Activated T-cell treated with anti-CD3 and anti-CD28 coated beads, Interleukin-2, amount 50 U/mL, for 72 hours (primary cell): Measurements from ENCODE around the gene FBLN2. TPM values are rescaled to one million over a fixed set of nuclear protein-coding genes. Genes with fewer than 3 reads are reported as not detected.

Experiments
- ATAC-seq, 2 donors: fragments of 150-1000 bp; cut with Tn5 transposase; replicated peaks in 1 of 2; 2 replicates each; pipeline ENCODE4 v1.10.0; 2021; ENCODE audit warnings: moderate library complexity in 2 of 2, mild to moderate bottlenecking in 1 of 2
- DNase-seq, 2 donors: peaks; one replicate each; pipeline ENCODE4 v3.0.0; 2021 to 2022; ENCODE audit warnings: mixed read lengths in 1 of 2
- H3K27ac Mint-ChIP-seq: one replicate; pipeline ENCODE4 v1.8.0; 2022; ENCODE audit warnings: mild to moderate bottlenecking, moderate library complexity, mixed read lengths
- H3K27me3 Mint-ChIP-seq: one replicate; pipeline ENCODE4 v1.8.0; 2022; ENCODE audit warnings: low read depth, mixed read lengths
- H3K36me3 Mint-ChIP-seq, 2 donors: one replicate each; pipeline ENCODE4 v1.8.0; 2022; ENCODE audit warnings: mixed read lengths in 2 of 2, mild to moderate bottlenecking in 1 of 2; ENCODE audit not compliant: insufficient read depth in 2 of 2
- H3K4me1 Mint-ChIP-seq: one replicate; pipeline ENCODE4 v1.8.0; 2022; ENCODE audit warnings: low read depth, mixed read lengths
- H3K4me3 Mint-ChIP-seq, 2 donors: one replicate each; pipeline ENCODE4 v1.8.0; 2022; ENCODE audit warnings: mild to moderate bottlenecking in 2 of 2, mixed read lengths in 2 of 2, moderate library complexity in 2 of 2
- H3K9me3 Mint-ChIP-seq, 2 donors: one replicate each; pipeline ENCODE4 v1.8.0; 2022; ENCODE audit warnings: mixed read lengths in 2 of 2
- total RNA-seq, 2 donors: library from RNA; stranded (reverse); gene quantifications; one replicate each; pipeline ENCODE4 v1.2.3, GENCODE V29; 2022

Gene FBLN2
- total RNA-seq, 2 donors from 2014 or later, result 0.49 to 1.1 TPM

DNA sequence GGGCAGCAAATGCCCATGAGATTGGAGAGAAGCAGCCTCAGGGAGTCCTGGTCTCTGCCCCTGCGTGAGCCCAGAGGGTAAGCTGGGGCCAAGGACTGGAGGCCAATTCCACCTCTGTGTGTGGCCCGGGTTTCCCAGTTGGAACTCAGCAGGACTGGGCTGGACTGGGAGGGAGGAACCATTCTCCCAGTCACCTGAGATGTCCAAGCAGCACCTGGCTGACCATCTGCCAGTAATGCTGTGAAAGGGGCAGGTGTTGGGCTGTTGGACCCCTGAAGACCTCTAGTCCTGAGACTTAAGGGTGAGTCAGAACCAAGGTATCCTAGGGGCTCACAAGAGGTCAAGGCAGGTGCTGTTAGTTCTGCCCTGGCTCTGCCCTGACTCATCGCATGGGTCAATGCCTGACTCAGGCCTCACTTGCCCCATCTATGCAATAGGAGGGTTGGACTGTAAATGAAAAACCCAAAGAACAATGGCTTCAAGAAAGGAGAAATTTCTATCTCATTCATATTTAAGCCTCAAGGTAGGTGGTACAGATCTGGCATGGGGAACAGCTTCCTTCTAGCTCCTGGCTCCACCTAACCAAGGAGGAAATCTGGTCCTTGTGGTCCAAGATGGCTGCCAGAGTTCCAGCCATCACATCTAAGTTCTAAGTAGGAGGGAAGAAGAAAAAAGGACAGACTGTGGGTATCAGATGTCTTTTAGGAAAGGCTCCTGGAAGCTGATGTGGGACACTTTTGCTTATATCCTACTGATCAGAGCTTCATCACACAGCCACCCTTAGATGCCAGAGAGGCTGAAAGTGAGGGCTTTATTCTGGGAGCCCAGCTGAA is 111.3 kb downstream of the FBLN2 start:
- DNase-seq, result no peak
- no peaks in the 10 kb centered on the region for H3K9me3 Mint-ChIP-seq
- H3K4me3 Mint-ChIP-seq, result no peak overlapping the region
- peaks cover 10% of the 10 kb centered on the region for H3K4me1 Mint-ChIP-seq
- no peak overlapping the region for H3K27ac Mint-ChIP-seq
- ATAC-seq, result no peak
- H3K27me3 Mint-ChIP-seq, result peaks cover 9% of the 10 kb centered on the region
- no peaks in the 10 kb centered on the region for H3K36me3 Mint-ChIP-seq

DNA sequence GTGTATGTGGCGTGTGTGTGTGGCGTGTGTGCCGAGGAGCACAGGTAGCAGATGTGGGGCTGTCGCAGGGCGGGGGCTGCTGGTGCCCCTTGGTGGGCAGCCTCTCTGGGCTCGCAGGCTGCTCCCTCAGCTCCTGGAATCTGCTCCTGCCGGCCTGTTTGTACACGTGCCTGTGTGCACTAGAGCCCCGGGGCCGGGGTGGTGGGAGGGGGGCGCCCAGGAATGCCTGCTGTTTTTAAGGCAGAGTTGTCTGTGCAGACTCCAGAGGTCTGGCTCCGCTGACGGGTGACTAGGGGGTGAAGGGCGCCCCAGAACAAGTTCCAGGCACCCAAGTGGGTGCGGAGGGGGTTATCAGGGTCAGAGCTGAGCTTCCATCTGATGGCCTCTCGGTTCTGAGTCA is 112.2 kb downstream of the FBLN2 start:
- DNase-seq (no peak), ATAC-seq (no peak)
- Mint-ChIP-seq H3K36me3 (no peaks in the 10 kb centered on the region), H3K4me1 (peaks cover 5% of the 10 kb centered on the region), H3K27me3 (peaks cover 9% of the 10 kb centered on the region), H3K9me3 (no peaks in the 10 kb centered on the region), H3K27ac (no peak overlapping the region), H3K4me3 (no peak overlapping the region)

DNA sequence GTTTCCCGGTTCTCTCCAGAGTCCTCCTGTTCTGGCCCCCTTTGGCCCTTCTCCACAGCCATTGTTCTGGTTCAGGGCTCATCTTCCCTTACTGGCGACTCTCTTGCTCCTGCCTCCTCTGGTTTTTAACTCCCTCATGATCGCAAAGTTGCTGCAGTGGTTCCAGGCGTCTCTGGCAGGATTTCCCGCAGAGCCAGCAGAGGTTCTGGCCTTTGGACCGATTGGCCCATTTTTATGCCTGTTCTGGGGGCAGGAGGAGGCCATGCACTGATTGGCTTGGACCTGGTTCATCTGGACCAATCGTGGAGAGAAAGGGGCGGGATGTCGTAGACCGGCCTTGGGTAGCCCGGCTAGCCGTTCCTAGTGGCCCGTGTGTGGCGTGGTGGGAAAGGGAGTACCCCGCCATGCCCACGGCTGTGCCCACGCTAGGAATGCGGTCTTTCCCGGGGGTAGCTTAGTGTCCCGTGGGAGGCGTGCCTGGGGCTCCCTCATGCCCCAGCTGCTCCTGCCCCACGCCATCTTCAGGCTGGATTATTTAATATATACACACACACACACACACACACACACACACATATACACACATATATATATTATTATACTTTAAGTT is 113.4 kb downstream of the FBLN2 start:
- H3K27me3 Mint-ChIP-seq, result peaks cover 4% of the 10 kb centered on the region
- no peak overlapping the region for H3K27ac Mint-ChIP-seq

DNA sequence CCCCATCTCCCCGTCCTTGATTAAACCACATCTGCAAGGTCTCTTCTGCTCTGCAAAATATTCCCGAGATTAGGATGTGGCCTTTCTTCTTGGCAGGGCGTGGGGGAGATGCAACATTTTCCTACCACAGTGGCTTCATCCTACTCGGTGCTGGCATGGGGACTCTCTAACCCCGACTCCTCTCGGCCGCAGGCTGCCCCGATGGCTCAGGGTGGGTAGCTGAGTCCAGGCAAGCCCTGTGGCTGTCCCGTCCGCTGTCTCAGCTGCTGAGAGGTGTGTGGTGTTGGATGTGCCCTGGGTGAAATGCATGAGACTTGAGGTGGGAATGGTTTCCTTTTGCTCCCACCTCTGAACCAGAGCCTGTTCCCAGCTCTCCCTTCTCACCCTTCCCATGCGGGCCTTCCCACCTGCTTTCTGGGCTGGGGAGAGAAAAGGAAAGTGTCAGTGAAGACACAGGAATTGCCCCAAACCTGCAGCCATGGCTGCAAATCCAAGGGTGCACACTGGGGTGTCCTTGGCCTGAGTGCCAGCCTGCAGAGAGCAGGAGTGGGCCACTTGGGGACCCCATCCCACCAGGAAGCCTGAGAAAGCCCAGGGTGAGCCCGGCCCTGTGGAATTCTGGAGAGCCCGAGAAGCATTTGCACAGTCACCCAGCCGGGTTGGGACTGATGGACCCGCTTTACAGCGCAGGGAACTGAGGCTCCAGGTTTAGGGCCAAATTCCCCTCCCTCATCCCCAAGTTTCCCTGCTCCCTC is 115.0 kb downstream of the FBLN2 start:
- no peaks in the 10 kb centered on the region for H3K36me3 Mint-ChIP-seq
- H3K9me3 Mint-ChIP-seq, result no peaks in the 10 kb centered on the region
- H3K27ac Mint-ChIP-seq, result no peak overlapping the region
- DNase-seq (no peak), ATAC-seq (no peak)
- no peaks in the 10 kb centered on the region for H3K27me3 Mint-ChIP-seq
- H3K4me1 Mint-ChIP-seq, result no peaks in the 10 kb centered on the region
- no peak overlapping the region for H3K4me3 Mint-ChIP-seq

More for the DNA sequence above, 113.4 kb downstream of the FBLN2 start:
- no peak overlapping the region for H3K4me3 Mint-ChIP-seq
- ATAC-seq (no peak), DNase-seq (no peak)
- peaks cover 2% of the 10 kb centered on the region for H3K4me1 Mint-ChIP-seq
- no peaks in the 10 kb centered on the region for H3K9me3 Mint-ChIP-seq
- no peaks in the 10 kb centered on the region for H3K36me3 Mint-ChIP-seq

DNA sequence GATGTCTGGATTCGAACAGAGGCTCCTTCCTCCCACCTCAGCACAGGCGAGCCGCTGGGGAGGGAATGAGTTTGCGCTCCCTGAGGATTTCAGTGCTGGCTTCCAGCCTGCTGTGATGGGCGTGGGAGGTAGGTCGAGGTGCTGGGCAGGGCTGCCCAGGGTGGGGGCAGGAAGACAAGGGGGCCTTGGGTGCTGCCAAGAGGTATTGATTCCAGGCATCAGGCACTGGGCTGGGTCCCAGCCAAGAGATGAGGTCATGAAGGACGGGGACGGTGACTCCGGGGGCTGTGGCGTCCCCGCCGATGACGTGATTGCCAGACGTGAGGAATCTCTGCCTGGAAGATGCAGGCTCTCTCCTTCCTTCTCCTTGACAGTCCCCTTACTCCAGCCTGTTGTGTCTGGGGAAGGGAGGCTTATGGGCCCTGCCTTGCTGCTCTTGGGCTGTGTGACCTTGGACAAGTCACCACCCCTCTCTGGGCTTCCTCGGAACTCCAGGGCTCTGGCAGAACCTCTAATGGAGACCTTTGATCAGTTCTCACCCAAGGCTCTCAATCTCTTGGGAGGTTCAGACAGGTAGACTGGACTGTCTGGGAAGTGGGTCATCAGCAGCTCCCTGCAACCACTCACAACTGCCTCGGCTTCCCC is 116.8 kb downstream of the FBLN2 start:
- no peaks in the 10 kb centered on the region for H3K36me3 Mint-ChIP-seq
- no peaks in the 10 kb centered on the region for H3K4me1 Mint-ChIP-seq
- H3K27me3 Mint-ChIP-seq, result no peaks in the 10 kb centered on the region
- ATAC-seq (no peak), DNase-seq (no peak)
- H3K4me3 Mint-ChIP-seq, result no peak overlapping the region
- H3K9me3 Mint-ChIP-seq, result no peaks in the 10 kb centered on the region
- H3K27ac Mint-ChIP-seq, result no peak overlapping the region

DNA sequence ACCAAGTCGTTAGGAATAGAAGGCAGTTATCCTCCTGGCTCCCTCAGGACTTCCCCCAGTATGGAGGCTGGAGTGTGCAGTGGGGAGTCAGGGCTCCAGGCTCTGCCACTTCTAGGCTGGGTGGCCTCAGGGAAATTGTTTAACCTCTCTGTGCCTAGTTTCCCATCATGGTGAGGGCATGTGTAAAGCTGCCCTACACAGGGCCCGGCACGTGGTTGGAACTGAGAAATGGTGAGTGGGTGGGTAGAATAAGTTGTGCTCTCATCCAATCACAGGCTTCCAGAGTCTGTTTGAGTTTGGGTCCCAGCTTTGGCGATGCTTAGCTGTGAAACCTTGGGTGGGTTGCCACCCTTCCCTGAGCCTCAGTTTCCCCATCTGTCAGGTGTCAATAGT is 117.3 kb downstream of the FBLN2 start:
- H3K9me3 Mint-ChIP-seq, result no peaks in the 10 kb centered on the region
- no peak overlapping the region for H3K4me3 Mint-ChIP-seq
- ATAC-seq (no peak), DNase-seq (no peak)
- H3K36me3 Mint-ChIP-seq, result no peaks in the 10 kb centered on the region
- H3K4me1 Mint-ChIP-seq, result no peaks in the 10 kb centered on the region
- no peaks in the 10 kb centered on the region for H3K27me3 Mint-ChIP-seq
- H3K27ac Mint-ChIP-seq, result no peak overlapping the region

DNA sequence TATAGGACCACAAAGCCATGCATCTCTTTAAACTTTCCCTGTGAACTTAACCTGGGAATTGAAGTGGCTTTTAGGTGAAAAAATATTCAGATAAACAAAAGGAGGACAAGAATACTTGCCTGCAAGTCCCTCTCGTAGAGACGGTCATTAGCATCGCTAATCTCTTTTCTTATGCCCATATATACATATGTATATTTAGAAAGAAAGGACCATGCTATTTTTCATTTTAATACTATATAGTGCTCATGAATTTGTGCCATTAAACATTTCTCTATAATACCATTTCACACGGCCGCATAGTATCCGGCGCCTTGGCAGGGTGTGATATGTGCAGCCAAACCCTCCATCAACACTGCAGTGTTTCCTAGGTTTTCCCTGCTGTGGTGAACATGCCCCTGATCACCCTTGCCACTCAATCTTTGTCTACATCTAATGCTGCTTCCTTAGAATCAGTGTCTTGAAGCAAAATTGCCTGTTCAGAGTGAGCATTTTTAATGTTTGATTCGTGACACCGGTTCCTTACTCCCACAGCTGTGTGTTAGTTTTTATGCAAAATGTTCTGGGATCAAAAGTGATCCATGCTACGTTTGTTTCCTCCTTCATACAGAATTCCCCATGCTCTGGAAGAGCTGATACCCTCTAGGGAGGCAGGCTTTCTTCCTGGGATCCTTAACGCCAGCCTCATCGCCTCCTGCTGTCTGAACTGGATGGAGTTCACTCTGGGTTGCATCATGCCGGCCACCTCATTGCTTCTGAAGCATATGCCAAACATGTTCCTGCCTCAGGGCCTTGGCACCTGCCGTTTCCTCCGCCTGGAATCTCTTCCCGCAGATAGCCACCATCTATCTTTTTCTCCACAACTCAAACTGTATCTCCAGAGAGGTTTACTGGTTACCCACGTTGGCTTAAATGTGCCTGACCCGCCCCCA is 118.1 kb downstream of the FBLN2 start:
- ATAC-seq, result no peak
- Mint-ChIP-seq H3K9me3 (no peaks in the 10 kb centered on the region), H3K27ac (no peak overlapping the region), H3K27me3 (no peaks in the 10 kb centered on the region), H3K4me3 (no peak overlapping the region), H3K4me1 (no peaks in the 10 kb centered on the region), H3K36me3 (no peaks in the 10 kb centered on the region)
- DNase-seq, result no peak

DNA sequence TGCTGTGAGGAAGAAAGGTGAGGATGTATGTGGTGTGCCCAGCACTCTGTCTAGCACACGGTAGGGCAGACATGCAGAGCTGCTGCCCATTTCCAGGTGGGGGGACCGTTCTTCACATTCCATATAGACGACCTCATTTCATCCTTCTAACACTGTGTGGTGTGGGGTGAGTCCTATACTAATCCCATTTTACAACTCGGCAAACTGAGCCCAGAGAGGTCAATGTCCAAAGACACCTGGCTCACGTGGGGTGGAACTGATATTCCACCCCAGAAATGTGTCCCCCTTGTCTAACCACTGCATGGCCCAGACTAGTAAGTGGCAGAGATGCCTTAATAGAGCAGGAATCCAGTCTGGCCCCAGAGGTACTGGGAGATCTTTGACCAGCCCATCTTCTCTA is 119.2 kb downstream of the FBLN2 start:
- Mint-ChIP-seq H3K27me3 (no peaks in the 10 kb centered on the region), H3K4me3 (no peak overlapping the region), H3K4me1 (no peaks in the 10 kb centered on the region), H3K9me3 (no peaks in the 10 kb centered on the region), H3K36me3 (no peaks in the 10 kb centered on the region), H3K27ac (no peak overlapping the region)
- DNase-seq (no peak), ATAC-seq (no peak)

DNA sequence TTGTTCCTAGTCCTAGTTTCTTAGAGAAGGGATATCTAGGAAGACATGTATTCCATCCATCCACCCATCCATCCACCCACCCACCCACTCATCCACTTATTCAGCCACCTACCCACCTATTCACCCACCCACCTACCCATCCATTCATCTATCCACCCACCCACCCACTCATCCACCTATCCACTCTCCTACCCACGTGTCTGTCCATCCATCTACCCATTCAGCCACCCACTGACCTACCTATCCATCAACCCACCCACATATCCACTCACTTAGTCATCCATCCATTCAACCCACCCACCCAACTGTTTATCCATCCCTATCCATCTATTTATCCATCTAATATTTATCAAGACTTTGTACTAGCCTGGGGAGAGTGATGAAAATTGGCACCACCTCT is 120.5 kb downstream of the FBLN2 start:
- no peak for ATAC-seq
- no peaks in the 10 kb centered on the region for H3K36me3 Mint-ChIP-seq
- H3K4me3 Mint-ChIP-seq, result no peak overlapping the region
- H3K4me1 Mint-ChIP-seq, result no peaks in the 10 kb centered on the region
- no peak overlapping the region for H3K27ac Mint-ChIP-seq
- H3K27me3 Mint-ChIP-seq, result peaks cover 6% of the 10 kb centered on the region
- DNase-seq, result no peak
- H3K9me3 Mint-ChIP-seq, result no peaks in the 10 kb centered on the region

DNA sequence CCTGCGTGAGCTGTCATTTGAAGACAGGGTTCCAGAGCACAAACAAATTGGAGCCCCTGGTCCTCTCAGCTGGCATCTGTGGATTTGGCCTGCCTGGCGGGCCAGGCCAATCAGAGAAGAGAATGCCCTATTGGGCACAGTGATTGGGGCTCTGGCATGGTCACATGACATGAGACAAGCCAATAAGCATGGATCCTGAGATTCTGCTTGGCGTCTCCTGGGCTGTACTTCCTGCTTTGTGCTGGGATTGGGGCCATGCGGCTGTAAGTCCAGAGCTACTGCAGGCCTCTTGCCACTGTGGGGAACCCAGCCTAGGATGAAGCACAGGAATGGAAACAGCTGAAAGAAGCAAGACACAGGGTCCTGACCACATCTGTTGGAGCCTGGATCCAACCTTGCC is 121.4 kb downstream of the FBLN2 start:
- Mint-ChIP-seq H3K27ac (no peak overlapping the region), H3K36me3 (no peaks in the 10 kb centered on the region), H3K4me1 (no peaks in the 10 kb centered on the region), H3K4me3 (no peak overlapping the region), H3K27me3 (peaks cover 9% of the 10 kb centered on the region), H3K9me3 (no peaks in the 10 kb centered on the region)
- no peak for ATAC-seq
- DNase-seq, result no peak

DNA sequence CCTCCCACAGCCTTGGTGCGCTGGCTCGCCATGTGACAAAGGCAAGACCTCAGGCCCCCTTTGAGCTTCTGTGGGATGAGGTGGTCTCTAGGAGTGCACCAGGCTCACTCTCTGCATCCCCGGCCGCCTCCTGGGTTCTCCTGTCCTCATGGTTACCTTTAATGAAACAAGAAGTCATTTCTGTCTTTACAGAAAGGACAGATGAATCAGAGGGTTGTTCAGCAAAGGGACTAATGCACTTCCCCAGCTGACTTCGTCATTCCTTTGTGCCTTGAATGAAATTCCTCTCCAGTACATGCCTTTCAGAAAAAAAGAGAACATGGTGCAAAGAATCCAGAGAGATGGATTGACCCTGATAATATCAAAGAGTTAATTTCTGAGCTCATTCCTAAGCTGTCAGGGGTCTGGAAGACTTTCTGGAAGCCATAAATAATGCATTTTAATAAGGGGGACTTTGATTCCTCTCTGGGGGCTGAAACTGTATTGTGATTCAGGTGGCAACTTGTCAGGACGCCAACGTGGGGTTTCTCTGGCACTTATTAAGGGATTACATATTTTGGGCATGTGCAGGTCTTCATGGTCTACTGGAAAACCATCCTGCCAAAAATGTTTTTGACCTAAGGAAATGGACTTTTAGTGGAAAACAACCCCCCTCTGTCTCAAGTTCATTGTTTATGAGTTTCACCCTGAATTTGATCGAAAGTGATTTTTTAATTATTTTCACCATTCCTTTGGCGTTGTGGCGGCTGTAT is 122.7 kb downstream of the FBLN2 start:
- H3K9me3 Mint-ChIP-seq, result no peaks in the 10 kb centered on the region
- no peaks in the 10 kb centered on the region for H3K36me3 Mint-ChIP-seq
- ATAC-seq (no peak), DNase-seq (no peak)
- no peak overlapping the region for H3K4me3 Mint-ChIP-seq
- peaks cover 9% of the 10 kb centered on the region for H3K27me3 Mint-ChIP-seq
- no peaks in the 10 kb centered on the region for H3K4me1 Mint-ChIP-seq
- H3K27ac Mint-ChIP-seq, result no peak overlapping the region

DNA sequence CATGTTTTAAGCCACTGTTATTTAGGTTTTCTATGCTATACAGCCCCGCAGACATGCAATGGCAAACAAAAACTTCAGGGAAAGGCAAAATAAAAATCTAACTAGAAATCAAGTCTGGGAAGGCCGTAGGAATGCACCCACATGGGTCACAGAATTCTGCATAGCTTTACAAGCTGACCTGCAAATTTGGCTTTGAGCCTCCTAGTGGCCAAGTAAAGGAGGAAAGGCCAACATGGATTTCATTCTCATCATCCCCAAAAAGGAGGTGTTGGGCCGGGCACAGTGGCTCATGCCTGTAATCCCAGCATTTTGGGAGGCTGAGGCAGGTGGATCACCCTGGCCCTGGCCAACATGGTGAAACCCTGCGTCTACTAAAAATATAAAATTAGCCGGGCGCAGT is 124.3 kb downstream of the FBLN2 start:
- peaks cover 17% of the 10 kb centered on the region for H3K27me3 Mint-ChIP-seq
- no peak overlapping the region for H3K27ac Mint-ChIP-seq
- DNase-seq (no peak), ATAC-seq (no peak)
- no peaks in the 10 kb centered on the region for H3K4me1 Mint-ChIP-seq
- H3K9me3 Mint-ChIP-seq, result no peaks in the 10 kb centered on the region
- H3K36me3 Mint-ChIP-seq, result no peaks in the 10 kb centered on the region
- no peak overlapping the region for H3K4me3 Mint-ChIP-seq
